ENCODE measurements around the gene SNAPC2.
"Not testable (repeated sequence)": the region's sequence is repeated elsewhere in the genome, so short reads cannot be mapped to it uniquely, and the experiment has no call there.

Gene SNAPC2

DNA sequence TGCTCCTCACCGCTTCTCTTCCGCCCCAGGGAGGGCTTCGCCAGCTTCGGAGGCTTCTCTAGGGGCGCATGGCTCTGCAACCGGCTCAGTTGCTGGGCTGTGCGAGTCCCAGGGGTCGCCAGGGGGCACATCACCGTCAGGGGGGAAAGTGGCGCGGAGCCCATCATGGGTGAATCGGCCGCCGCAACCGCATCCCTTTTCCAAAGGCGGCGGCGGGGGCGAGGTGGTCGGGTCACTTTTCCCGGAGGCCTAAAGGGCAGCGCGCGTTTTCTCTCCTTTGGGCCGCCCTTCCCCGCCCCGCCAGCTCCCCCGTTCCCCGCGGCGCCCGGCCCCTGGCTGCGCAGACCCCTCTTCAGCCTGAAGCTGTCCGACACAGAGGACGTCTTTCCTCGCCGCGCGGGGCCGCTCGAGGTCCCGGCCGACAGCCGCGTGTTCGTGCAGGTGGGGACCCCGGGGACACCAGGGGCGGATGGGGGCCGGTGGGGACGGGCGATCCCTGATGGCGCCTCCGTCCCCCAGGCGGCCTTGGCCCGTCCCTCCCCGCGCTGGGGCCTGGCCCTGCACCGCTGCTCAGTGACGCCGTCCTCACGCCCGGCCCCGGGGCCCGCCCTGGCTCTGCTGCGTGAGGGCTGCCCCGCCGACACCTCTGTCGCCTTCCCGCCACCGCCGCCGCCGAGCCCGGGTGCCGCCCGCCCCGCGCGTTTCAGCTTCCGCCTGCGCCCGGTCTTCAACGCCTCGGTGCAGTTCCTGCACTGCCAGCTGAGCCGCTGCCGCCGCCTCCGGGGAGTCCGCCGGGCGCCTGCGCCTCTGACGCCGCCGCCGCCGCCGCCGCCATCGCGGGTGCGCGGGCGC lies 3.8 kb upstream of the SNAPC2 start:
- Histone ChIP-seq H3K36me3 (ENCODE audit: control insufficient read depth, insufficient read depth, low read length) (no peaks in the 10 kb centered on the region), H3K27ac (ENCODE audit: insufficient read depth, low read depth, low read length, poor library complexity, severe bottlenecking) (no peak overlapping the region), H3K4me3 (ENCODE audit: insufficient read depth, low read depth, low read length) (peak overlapping the region; percentile 36), H3K4me1 (ENCODE audit: control insufficient read depth, insufficient read depth, low read length) (peaks cover 27% of the 10 kb centered on the region), H3K9me3 (ENCODE audit: control insufficient read depth, low read length) (no peaks in the 10 kb centered on the region), H3K27me3 (ENCODE audit: control insufficient read depth, insufficient read depth, low read length, poor library complexity, severe bottlenecking) (peaks cover 60% of the 10 kb centered on the region)
- WGBS, 2 experiments = 1 to 2% methylated on average over 104 of the region's 104 CpGs

DNA sequence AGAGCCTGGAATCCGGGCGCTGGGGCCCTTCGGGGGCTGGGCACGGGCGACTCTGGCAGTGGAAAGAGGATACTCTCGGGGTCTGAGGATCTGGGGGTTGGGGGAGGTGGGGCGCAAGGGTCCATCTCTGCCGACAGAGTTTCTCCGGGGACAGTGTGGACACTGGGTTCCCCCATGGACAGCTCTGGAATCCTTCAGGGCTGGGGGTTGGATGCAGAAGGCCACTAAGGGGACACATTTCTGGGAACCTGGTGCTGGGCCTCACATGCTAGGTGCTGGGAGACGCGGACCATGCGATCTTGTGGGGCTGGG lies 3.2 kb upstream of the SNAPC2 start:
- Histone ChIP-seq H3K4me1 (ENCODE audit: control insufficient read depth, insufficient read depth, low read length) (peaks cover 31% of the 10 kb centered on the region), H3K27me3 (ENCODE audit: control insufficient read depth, insufficient read depth, low read length, poor library complexity, severe bottlenecking) (peaks cover 60% of the 10 kb centered on the region), H3K9me3 (ENCODE audit: control insufficient read depth, low read length) (no peaks in the 10 kb centered on the region), H3K4me3 (ENCODE audit: insufficient read depth, low read depth, low read length) (peak overlapping the region; percentile 36), H3K36me3 (ENCODE audit: control insufficient read depth, insufficient read depth, low read length) (no peaks in the 10 kb centered on the region), H3K27ac (ENCODE audit: insufficient read depth, low read depth, low read length, poor library complexity, severe bottlenecking) (no peak overlapping the region)
- WGBS, 2 experiments = 4 to 6% methylated on average over 12 of the region's 12 CpGs

DNA sequence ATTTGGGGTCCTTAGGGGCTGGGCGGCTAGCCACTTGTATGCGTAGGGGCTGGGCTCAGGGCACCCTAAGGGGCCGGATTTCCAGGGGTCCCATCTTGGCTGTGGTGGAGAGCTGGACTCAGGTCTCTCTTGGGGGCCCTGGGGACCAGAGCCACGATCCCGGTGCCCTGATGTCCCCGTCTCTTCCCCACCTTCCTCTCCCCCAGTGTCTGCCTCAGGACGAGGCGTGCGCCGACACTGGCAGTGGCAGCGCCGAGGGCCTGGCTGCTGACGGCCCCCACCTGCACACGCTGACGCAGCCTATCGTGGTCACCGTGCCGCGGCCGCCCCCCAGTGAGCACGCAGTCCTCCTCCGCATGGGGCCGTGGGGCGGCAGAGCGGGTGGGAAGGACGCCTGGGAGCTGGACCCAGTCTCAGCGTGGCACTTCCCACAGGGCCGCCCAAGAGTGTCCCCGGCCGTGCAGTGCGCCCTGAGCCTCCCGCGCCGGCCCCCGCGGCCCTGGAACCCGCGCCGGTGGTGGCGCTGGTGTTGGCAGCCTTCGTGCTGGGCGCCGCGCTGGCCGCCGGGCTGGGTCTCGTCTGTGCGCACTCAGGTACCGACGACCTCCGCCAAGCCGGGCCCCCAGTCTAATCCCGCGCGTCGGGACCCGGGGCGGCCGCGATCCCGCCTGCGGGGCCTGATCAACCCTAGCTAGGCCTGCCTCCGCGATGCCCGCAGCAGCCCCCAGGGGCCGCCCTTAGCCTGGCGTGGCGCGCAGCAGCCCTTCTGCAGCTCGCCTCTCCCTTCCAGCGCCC lies 2.7 kb upstream of the SNAPC2 start:
- WGBS, 2 experiments = 2 to 3% methylated on average over 71 of the region's 71 CpGs
- Histone ChIP-seq H3K4me1 (ENCODE audit: control insufficient read depth, insufficient read depth, low read length) (peaks cover 31% of the 10 kb centered on the region), H3K9me3 (ENCODE audit: control insufficient read depth, low read length) (no peaks in the 10 kb centered on the region), H3K27me3 (ENCODE audit: control insufficient read depth, insufficient read depth, low read length, poor library complexity, severe bottlenecking) (peaks cover 60% of the 10 kb centered on the region), H3K4me3 (ENCODE audit: insufficient read depth, low read depth, low read length) (peak overlapping the region; percentile 36), H3K27ac (ENCODE audit: insufficient read depth, low read depth, low read length, poor library complexity, severe bottlenecking) (no peak overlapping the region), H3K36me3 (ENCODE audit: control insufficient read depth, insufficient read depth, low read length) (peaks cover 3% of the 10 kb centered on the region)

DNA sequence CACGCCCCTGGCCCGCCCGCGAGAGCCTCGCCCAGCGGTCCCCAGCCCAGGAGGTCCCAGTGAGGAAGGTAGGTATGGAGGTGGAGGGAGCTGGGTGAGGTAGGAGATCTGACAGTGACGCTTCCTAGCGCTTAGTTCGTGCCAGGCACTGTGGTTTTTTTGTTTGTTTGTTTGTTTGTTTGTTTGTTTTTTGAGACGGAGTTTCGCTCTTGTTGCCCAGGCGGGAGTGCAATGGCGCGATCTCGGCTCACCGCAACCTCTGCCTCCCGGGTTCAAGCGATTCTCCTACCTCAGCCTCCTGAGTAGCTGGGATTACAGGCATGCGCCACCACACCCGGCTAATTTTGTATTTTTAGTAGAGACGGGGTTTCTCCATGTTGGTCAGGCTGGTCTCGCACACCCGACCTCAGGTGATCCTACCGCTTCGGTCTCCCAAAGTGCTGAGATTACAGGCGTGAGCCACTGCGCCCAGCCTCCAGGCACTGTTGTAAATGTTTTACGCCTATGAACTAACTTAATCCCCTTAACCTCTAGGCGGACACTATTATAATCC lies 2.0 kb upstream of the SNAPC2 start:
- WGBS, 2 experiments = 43 to 45% methylated on average over 28 to 29 of the region's 29 CpGs
- Histone ChIP-seq H3K4me1 (ENCODE audit: control insufficient read depth, insufficient read depth, low read length) (peaks cover 31% of the 10 kb centered on the region), H3K27me3 (ENCODE audit: control insufficient read depth, insufficient read depth, low read length, poor library complexity, severe bottlenecking) (peaks cover 60% of the 10 kb centered on the region), H3K4me3 (ENCODE audit: insufficient read depth, low read depth, low read length) (peak overlapping the region; percentile 36)
- H3K27ac ChIP-seq (ENCODE audit: insufficient read depth, low read depth, low read length, poor library complexity, severe bottlenecking); H3K36me3 ChIP-seq (ENCODE audit: control insufficient read depth, insufficient read depth, low read length); H3K9me3 ChIP-seq (ENCODE audit: control insufficient read depth, low read length): not testable (repeated sequence)

DNA sequence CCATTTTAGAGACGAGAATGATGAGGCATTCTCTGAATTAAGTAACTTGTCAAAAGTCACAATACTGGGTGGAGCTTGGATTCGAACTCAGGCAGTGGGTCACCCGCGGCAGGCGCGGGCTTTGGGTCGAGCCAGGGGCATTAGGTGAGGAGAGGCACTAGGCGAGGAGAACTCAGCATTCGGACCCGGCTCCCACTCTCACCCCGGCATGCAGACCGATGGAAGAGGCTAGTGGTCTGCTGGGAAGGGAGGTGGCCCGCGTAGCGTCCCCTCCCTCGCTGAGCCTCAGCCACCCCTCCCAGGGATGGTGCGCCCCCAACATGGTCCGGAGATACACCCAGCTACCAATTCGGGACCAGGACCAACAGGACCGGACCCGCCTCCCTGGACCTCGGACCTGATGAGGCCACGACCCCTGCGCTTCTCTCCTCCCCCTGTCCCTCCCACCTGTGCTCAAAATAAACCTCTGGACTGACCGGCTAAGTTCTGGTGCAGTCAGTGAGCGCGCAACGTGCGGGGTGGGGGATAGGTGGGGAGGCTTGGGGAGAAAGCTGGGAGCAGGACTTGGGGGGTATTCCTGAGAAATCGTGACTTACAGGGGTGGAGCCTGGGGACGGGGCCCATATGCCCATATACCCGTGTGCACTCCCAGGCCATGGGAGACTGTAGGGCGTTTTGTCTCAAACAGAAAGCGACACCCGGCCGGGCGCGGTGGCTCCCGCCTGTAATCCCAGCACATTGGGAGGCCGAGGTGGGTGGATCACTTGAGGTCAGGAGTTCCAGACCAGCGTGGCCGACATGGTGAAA lies 1.3 kb upstream of the SNAPC2 start:
- H3K4me3 ChIP-seq (ENCODE audit: insufficient read depth, low read depth, low read length) = no peak overlapping the region
- H3K36me3 ChIP-seq (ENCODE audit: control insufficient read depth, insufficient read depth, low read length) = peaks cover 8% of the 10 kb centered on the region
- no peaks in the 10 kb centered on the region for H3K9me3 ChIP-seq (ENCODE audit: control insufficient read depth, low read length)
- peaks cover 31% of the 10 kb centered on the region for H3K4me1 ChIP-seq (ENCODE audit: control insufficient read depth, insufficient read depth, low read length)
- no peak overlapping the region for H3K27ac ChIP-seq (ENCODE audit: insufficient read depth, low read depth, low read length, poor library complexity, severe bottlenecking)
- 91% methylated on average over 42 of the region's 42 CpGs for WGBS, 2 experiments
- peaks cover 60% of the 10 kb centered on the region for H3K27me3 ChIP-seq (ENCODE audit: control insufficient read depth, insufficient read depth, low read length, poor library complexity, severe bottlenecking)

DNA sequence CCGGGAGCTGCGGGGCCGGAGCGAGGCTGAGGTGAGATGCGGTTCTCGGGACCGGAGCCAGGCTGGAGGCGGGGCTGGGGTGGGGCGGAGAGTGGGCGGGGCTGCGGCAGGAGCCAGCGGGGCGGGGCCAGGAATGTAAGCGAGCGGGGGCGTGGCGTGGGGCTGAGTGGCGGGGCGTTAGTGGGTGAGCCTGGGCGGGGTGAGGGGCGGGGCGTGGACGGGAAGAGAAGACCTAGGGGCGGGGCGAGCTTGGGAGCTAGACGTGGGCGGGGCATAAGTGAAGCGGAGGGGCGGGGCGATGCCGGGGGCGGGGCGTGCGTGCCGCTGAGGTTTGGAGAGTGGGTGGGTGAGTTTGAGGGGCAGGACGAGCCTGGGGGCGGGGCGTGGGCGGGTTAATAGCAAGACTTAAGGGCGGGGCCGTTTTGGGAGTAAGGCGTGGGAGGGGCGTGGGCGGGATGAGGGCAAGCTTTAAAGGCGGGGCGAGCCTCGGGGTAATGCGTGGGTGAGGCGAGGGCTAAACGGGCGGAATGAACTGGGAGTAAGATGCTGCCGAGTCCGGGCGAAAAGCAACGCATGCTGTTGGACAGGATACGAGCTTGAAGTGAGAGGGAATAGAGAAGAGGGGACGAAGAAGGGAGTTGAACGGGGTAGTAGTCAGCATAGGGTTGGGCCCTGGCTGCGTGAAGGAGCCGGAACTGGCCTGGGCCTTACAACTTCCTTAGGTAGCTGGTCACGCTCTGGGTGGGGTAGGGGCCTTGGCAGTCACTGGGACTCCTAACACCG lies 572 bp downstream of the SNAPC2 start:
- Histone ChIP-seq H3K27me3 (ENCODE audit: control insufficient read depth, insufficient read depth, low read length, poor library complexity, severe bottlenecking) (peaks cover 42% of the 10 kb centered on the region), H3K4me3 (ENCODE audit: insufficient read depth, low read depth, low read length) (peak overlapping the region; percentile 59), H3K36me3 (ENCODE audit: control insufficient read depth, insufficient read depth, low read length) (peaks cover 8% of the 10 kb centered on the region), H3K9me3 (ENCODE audit: control insufficient read depth, low read length) (no peaks in the 10 kb centered on the region), H3K27ac (ENCODE audit: insufficient read depth, low read depth, low read length, poor library complexity, severe bottlenecking) (peak overlapping the region; percentile 63), H3K4me1 (ENCODE audit: control insufficient read depth, insufficient read depth, low read length) (peaks cover 31% of the 10 kb centered on the region)
- 7 to 8% methylated on average over 62 of the region's 62 CpGs for WGBS, 2 experiments

DNA sequence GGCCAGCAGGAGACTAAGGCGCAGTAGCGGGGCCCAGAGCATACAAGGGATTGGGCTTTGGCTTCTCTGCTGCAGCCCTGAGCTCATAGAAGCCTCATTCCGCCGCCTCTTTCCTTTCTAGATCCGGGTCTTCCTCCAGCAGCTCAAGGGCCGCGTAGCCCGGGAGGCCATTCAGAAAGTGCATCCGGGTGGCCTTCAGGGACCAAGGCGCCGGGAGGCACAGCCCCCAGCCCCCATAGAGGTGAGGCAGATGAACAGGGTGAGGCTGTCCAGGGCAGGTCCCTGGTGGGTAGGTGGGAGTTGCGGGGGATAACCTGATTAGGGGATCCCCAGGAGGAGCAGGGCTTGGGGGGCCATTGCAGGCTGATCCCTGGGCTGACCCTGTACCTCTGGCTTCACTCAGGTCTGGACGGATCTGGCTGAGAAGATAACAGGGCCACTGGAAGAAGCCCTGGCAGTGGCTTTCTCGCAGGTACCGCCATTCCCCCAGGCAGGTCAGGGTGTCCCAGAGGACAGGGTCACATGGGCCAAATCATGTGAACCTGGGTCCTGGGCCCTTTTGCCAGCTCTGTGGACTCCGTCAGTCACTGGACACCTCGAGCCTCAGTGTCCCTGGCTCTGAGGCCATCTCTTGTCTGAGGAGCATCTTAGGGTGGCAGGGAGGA lies 1.3 kb downstream of the SNAPC2 start:
- Histone ChIP-seq H3K4me3 (ENCODE audit: insufficient read depth, low read depth, low read length) (peak overlapping the region; percentile 35), H3K4me1 (ENCODE audit: control insufficient read depth, insufficient read depth, low read length) (peaks cover 24% of the 10 kb centered on the region), H3K36me3 (ENCODE audit: control insufficient read depth, insufficient read depth, low read length) (peaks cover 8% of the 10 kb centered on the region), H3K27ac (ENCODE audit: insufficient read depth, low read depth, low read length, poor library complexity, severe bottlenecking) (no peak overlapping the region), H3K27me3 (ENCODE audit: control insufficient read depth, insufficient read depth, low read length, poor library complexity, severe bottlenecking) (peaks cover 35% of the 10 kb centered on the region), H3K9me3 (ENCODE audit: control insufficient read depth, low read length) (no peaks in the 10 kb centered on the region)
- 86 to 87% methylated on average over 17 of the region's 17 CpGs for WGBS, 2 experiments

DNA sequence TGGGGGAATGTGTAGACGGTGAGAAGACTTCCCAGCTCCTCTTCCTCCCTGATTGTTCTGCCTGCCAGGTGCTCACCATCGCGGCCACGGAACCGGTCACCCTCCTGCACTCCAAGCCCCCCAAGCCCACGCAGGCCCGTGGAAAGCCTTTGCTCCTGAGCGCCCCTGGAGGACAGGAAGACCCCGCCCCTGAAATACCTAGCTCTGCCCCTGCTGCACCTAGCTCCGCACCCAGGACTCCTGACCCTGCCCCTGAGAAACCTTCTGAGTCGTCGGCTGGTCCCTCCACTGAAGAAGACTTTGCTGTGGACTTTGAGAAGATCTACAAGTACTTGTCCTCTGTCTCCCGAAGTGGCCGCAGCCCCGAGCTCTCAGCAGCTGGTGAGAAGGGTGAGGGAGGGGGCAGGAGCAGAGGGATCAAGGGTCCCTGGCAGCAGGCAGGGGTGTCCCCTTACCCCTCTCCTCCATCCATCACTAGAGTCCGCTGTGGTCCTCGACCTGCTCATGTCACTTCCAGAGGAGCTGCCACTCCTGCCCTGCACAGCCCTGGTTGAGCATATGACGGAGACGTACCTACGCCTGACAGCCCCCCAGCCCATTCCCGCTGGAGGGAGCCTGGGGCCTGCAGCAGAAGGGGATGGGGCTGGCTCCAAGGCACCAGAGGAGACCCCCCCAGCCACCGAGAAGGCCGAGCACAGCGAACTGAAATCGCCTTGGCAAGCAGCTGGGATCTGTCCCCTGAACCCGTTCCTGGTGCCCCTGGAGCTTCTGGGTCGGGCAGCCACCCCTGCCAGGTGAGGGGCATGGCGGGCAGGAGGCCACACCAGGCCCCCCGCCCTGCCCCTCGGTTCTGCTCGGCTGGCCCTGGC lies 2.1 kb downstream of the SNAPC2 start:
- H3K4me1 ChIP-seq (ENCODE audit: control insufficient read depth, insufficient read depth, low read length) = peaks cover 18% of the 10 kb centered on the region
- no peaks in the 10 kb centered on the region for H3K9me3 ChIP-seq (ENCODE audit: control insufficient read depth, low read length)
- H3K4me3 ChIP-seq (ENCODE audit: insufficient read depth, low read depth, low read length) = no peak overlapping the region
- H3K36me3 ChIP-seq (ENCODE audit: control insufficient read depth, insufficient read depth, low read length) = peaks cover 8% of the 10 kb centered on the region
- H3K27me3 ChIP-seq (ENCODE audit: control insufficient read depth, insufficient read depth, low read length, poor library complexity, severe bottlenecking) = peaks cover 27% of the 10 kb centered on the region
- H3K27ac ChIP-seq (ENCODE audit: insufficient read depth, low read depth, low read length, poor library complexity, severe bottlenecking) = no peak overlapping the region
- WGBS, 2 experiments = 93 to 94% methylated on average over 31 of the region's 31 CpGs
